Right atrium auricular region (tissue), 2 donors: Measurements from ENCODE around the gene SP2. TPM values are rescaled to one million over a fixed set of nuclear protein-coding genes. Genes with fewer than 3 reads are reported as not detected.

Source experiments
- DNase-seq: peaks from one replicate; pipeline ENCODE4 v3.0.0-alpha.2; 2019; ENCODE audit warnings: low spot score
- H3K27ac ChIP-seq, 2 donors: fragments of 200-600 bp; sonication (generic); 1 replicate in 1 of 2; 2 replicates in 1 of 2; pipeline ENCODE4 v1.5.1; 2016 to 2019
- H3K27me3 ChIP-seq, 2 donors: fragments of 200-600 bp; sonication (generic); one replicate each; pipeline versions ENCODE4 v1.5.1 to v1.6.0; 2017 to 2019
- H3K36me3 ChIP-seq: fragments of 200-600 bp; sonication (generic); one replicate; pipeline ENCODE4 v1.5.1; 2016
- H3K4me1 ChIP-seq, 2 donors: fragments of 200-600 bp; sonication (generic); one replicate each; pipeline versions ENCODE4 v1.5.1 to v1.6.0; 2017 to 2019
- H3K4me3 ChIP-seq, 2 donors: fragments of 200-600 bp; sonication (generic); 1 replicate in 1 of 2; 2 replicates in 1 of 2; pipeline ENCODE4 v1.5.1; 2017 to 2019; ENCODE audit warnings: mild to moderate bottlenecking in 1 of 2, moderate library complexity in 1 of 2
- H3K9me3 ChIP-seq, 2 donors: fragments of 200-600 bp; sonication (generic); one replicate each; pipeline ENCODE4 v1.5.1; 2019
- total RNA-seq, 2 donors: library from RNA; depleted of rRNA; stranded (reverse); fragments of >200 nt; gene quantifications; one replicate each; pipeline ENCODE4 v1.1.0, GENCODE V29; 2016
- TF ChIP-seq, protein P1 (sequence below), 2 donors: fragments of 200-600 bp; sonication (generic); IDR thresholded peaks; one replicate each; pipeline ENCODE4 v1.5.1; 2019; ENCODE audit warnings: antibody characterized with exemption in 2 of 2

SP2 gene
- total RNA-seq, 2 donors from 2014 or later: 11.7 to 12.8 TPM

DNA sequence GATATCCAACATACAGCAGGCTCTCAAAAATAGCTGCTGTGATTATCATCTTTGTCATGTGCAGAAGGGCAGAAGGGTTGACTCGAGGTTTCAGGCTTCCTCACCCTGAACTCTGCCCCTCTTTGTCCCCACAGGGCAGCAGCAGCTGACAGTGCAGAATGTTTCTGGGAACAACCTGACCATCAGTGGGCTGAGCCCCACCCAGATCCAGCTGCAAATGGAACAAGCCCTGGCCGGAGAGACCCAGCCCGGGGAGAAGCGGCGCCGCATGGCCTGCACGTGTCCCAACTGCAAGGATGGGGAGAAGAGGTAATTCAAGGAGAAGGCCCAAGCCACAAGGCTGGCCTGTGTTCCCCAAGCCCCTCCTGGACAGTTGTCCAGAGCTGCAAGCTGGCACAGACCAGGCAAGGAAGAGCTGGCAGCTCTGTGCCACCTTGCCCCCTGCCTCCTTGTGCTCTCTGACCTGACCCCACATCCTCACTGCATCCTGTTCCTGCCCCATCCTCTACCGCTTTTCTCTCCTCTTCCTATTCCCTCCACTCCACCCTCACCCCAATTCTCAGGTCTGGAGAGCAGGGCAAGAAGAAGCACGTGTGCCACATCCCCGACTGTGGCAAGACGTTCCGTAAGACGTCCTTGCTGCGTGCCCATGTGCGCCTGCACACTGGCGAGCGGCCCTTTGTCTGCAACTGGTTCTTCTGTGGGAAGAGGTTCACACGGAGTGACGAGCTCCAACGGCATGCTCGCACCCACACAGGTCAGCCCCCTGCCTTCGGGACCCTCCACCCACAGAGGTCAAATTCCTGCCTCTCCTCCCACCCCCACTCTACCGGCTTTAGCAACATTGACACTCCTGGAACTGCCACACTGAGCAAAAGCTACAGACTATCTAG is 29.0 kb downstream of the SP2 start:
- Histone ChIP-seq H3K27me3 (no peaks in the 10 kb centered on the region), H3K4me1 (peaks cover 0 to 6% of the 10 kb centered on the region in 2 donors), H3K36me3 (peaks cover 41% of the 10 kb centered on the region), H3K27ac (no peak overlapping the region), H3K9me3 (no peaks in the 10 kb centered on the region), H3K4me3 (no peak overlapping the region)
- TF ChIP-seq, protein P1, sequence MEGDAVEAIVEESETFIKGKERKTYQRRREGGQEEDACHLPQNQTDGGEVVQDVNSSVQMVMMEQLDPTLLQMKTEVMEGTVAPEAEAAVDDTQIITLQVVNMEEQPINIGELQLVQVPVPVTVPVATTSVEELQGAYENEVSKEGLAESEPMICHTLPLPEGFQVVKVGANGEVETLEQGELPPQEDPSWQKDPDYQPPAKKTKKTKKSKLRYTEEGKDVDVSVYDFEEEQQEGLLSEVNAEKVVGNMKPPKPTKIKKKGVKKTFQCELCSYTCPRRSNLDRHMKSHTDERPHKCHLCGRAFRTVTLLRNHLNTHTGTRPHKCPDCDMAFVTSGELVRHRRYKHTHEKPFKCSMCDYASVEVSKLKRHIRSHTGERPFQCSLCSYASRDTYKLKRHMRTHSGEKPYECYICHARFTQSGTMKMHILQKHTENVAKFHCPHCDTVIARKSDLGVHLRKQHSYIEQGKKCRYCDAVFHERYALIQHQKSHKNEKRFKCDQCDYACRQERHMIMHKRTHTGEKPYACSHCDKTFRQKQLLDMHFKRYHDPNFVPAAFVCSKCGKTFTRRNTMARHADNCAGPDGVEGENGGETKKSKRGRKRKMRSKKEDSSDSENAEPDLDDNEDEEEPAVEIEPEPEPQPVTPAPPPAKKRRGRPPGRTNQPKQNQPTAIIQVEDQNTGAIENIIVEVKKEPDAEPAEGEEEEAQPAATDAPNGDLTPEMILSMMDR (IDR thresholded peaks at IDR 0.05): no peak
- DNase-seq: no peak

DNA sequence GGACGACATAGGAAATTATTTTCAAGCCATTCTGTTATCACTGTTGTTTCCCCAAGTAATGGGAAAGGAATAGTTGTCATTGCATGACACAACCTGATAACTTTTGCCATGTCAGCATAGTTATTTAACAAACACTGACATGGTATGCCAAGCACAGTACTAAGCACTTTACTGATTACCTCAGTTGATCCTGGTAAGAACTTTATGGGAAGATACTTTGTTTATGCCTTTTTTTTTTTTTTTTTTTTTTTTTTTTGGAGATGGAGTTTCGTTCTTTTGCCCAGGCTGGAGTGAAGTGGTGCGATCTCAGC is 29.6 kb downstream of the SP2 start:
- DNase-seq: no peak
- peaks cover 0 to 6% of the 10 kb centered on the region in 2 donors for H3K4me1 ChIP-seq
- H3K9me3 ChIP-seq: no peaks in the 10 kb centered on the region
- peaks cover 41% of the 10 kb centered on the region for H3K36me3 ChIP-seq
- H3K27ac ChIP-seq: no peak overlapping the region
- no peaks in the 10 kb centered on the region for H3K27me3 ChIP-seq
- TF ChIP-seq, protein P1 (IDR thresholded peaks at IDR 0.05): no peak
- no peak overlapping the region for H3K4me3 ChIP-seq

DNA sequence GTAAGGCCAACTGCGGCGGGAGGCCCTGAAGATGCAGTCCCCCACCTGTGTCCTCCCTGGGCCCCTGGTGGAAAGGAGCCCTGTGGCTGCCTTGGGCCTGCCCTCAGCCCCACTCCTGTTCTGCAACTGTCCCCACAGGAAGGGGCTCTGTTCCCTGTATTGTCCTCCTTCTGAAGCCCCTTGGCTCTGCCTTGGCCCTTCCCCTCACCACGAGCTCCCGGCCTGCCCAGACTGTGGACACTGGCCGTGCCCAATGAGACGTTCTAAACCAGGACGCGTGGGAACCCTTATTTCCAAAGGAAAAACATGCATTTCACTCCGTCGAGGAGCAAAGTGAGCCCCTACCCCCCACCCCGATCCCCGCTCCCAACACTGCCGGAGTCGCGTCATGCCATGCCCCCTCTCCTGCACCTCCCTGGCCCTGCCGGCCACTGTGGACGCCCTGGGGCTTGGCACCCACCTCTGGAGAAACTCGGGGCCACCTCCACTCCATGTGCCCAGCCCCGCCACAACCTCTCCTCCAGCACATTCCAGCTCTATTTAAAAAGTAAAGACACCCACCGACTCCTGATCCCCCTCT is 31.9 kb downstream of the SP2 start:
- H3K4me1 ChIP-seq: peaks cover 0 to 6% of the 10 kb centered on the region in 2 donors
- no peak overlapping the region for H3K27ac ChIP-seq
- H3K36me3 ChIP-seq: peaks cover 40% of the 10 kb centered on the region
- H3K27me3 ChIP-seq: no peaks in the 10 kb centered on the region
- DNase-seq: no peak
- TF ChIP-seq, protein P1 (IDR thresholded peaks at IDR 0.05): no peak
- no peaks in the 10 kb centered on the region for H3K9me3 ChIP-seq
- H3K4me3 ChIP-seq: no peak overlapping the region

DNA sequence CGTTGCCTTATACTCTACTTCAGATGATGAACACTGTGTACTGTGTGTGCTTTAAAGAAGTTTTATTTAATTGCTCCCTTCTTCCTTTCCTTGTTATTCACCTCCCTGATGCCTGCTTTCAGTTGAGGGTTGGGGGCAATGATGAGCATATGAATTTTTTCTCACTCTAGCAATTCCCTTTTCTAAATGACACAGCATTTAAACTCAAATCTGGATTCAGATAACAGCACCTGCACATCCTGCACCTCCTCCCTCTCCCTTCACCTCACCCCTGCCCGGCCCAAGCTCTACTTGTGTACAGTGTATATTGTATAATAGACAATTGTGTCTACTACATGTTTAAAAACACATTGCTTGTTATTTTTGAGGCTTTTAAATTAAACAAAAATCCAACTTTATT is 32.4 kb downstream of the SP2 start:
- H3K4me3 ChIP-seq: no peak overlapping the region
- TF ChIP-seq, protein P1 (IDR thresholded peaks at IDR 0.05): no peak
- H3K27me3 ChIP-seq: no peaks in the 10 kb centered on the region
- H3K36me3 ChIP-seq: peaks cover 35% of the 10 kb centered on the region
- no peak overlapping the region for H3K27ac ChIP-seq
- H3K4me1 ChIP-seq: peaks cover 0 to 6% of the 10 kb centered on the region in 2 donors
- H3K9me3 ChIP-seq: no peaks in the 10 kb centered on the region
- DNase-seq: no peak

- H3K27ac ChIP-seq: no peak overlapping the region
- no peaks in the 10 kb centered on the region for H3K27me3 ChIP-seq
- DNase-seq: no peak
- peaks cover 25% of the 10 kb centered on the region for H3K36me3 ChIP-seq
- TF ChIP-seq, protein P1 (IDR thresholded peaks at IDR 0.05): no peak
- H3K9me3 ChIP-seq: no peaks in the 10 kb centered on the region
- H3K4me1 ChIP-seq: peaks cover 0 to 6% of the 10 kb centered on the region in 2 donors
- no peak overlapping the region for H3K4me3 ChIP-seq
These were observed 33.4 kb downstream of the SP2 start for GRCh38 chr17:47929218-47930000.
